Left lung (tissue), 10 donors: Measurements from ENCODE around the gene PIGT. TPM values are rescaled to one million over a fixed set of nuclear protein-coding genes. Genes with fewer than 3 reads are reported as not detected.
A peak's percentile ranks its signal among the peaks of the same experiment; 100 is the strongest.

ENCODE experiments used
- ATAC-seq: fragments of 200-7000 bp; cut with Tn5 transposase; one replicate; pipeline ENCODE4 v1.9.1; 2020; ENCODE audit warnings: moderate library complexity
- DNase-seq, 4 donors: peaks; one replicate each; pipeline ENCODE4 v3.0.0-alpha.2; 2013 to 2020
- H3K27ac ChIP-seq, 2 donors: fragments of 200-600 bp; sonication (generic) in 1 of 2; one replicate each; pipeline versions ENCODE4 v1.5.0 to v1.8.0; 2020 to 2021
- H3K27me3 ChIP-seq, 2 donors: fragments of 200-600 bp; sonication (generic) in 1 of 2; one replicate each; pipeline versions ENCODE4 v1.5.0 to v1.8.0; 2020 to 2021
- H3K36me3 ChIP-seq, 2 donors: fragments of 200-600 bp; sonication (generic) in 1 of 2; one replicate each; pipeline versions ENCODE4 v1.5.0 to v1.8.0; 2020 to 2021
- H3K4me1 ChIP-seq, 2 donors: fragments of 200-600 bp; one replicate each; pipeline ENCODE4 v1.8.0; 2021
- H3K4me3 ChIP-seq, 2 donors: fragments of 200-600 bp; sonication (generic) in 1 of 2; one replicate each; pipeline versions ENCODE4 v1.5.0 to v1.8.0; 2020 to 2021; ENCODE audit warnings: mild to moderate bottlenecking in 1 of 2
- H3K9me3 ChIP-seq, 2 donors: fragments of 200-600 bp; sonication (generic) in 1 of 2; one replicate each; pipeline versions ENCODE4 v1.5.0 to v1.8.0; 2020 to 2021
- CTCF ChIP-seq, 2 donors: fragments of 200-600 bp; sonication (generic) in 1 of 2; IDR thresholded peaks; one replicate each; pipeline versions ENCODE4 v1.5.0 to v1.8.0; 2021; ENCODE audit warnings: antibody characterized with exemption in 2 of 2
- intact Hi-C, 2 donors: fragments of 100-400 bp; cut with DNase I; formaldehyde crosslinking; loops; one replicate each; pipeline versions ENCODE4 v1.11.2 to v1.14.2; 2022
- polyA plus RNA-seq, 6 donors: library from polyadenylated mRNA; unstranded; fragments of 120-200 nt; gene quantifications; one replicate each; pipeline ENCODE4 v1.2.1, GENCODE V29; 2013; ENCODE audit not compliant: insufficient read length in 6 of 6
- total RNA-seq, 2 donors: library from RNA; stranded (reverse); fragmentation: NEBNext Ultra II Directional; extraction: Animal tissue kit (Norgen Biotek cat#: 25700); gene quantifications; one replicate each; pipeline ENCODE4 v1.2.1, GENCODE V29; 2021
- donor health status: DM: no; HTN: yes; CAD: no.
- donor health status: DM: no; HTN: no; CAD: no.

Gene PIGT
- total and polyA plus RNA-seq, 8 donors: 72.8 to 96.7 (median 82.1) TPM

GRCh38 chr20:45416917-45417316 lies 976 bp downstream of the PIGT start:
- H3K4me1 ChIP-seq: peaks cover 14 to 42% of the 10 kb centered on the region in 2 donors
- H3K4me3 ChIP-seq: peak overlapping the region; percentile 74 to 80
- DNase-seq: no peak
- H3K27me3 ChIP-seq: no peaks in the 10 kb centered on the region
- H3K9me3 ChIP-seq: no peaks in the 10 kb centered on the region
- ATAC-seq: no peak
- H3K36me3 ChIP-seq: peaks cover 0 to 38% of the 10 kb centered on the region in 2 donors
- TF ChIP-seq CTCF (IDR thresholded peaks at IDR 0.05): no peak
- H3K27ac ChIP-seq: no peak overlapping the region
- intact Hi-C loops: no loop called here

- no peaks in the 10 kb centered on the region for H3K27me3 ChIP-seq
- H3K4me1 ChIP-seq: peaks cover 14 to 42% of the 10 kb centered on the region in 2 donors
- no peak overlapping the region for H3K4me3 ChIP-seq
- H3K9me3 ChIP-seq: no peaks in the 10 kb centered on the region
- DNase-seq: peak in 1 of 4 donors; percentile 61
- TF ChIP-seq CTCF (IDR thresholded peaks at IDR 0.05): no peak
- intact Hi-C loops: no loop called here
- peak; percentile 83 for ATAC-seq
- H3K36me3 ChIP-seq: peaks cover 0 to 62% of the 10 kb centered on the region in 2 donors
- peak overlapping the region; percentile 4 to 67 for H3K27ac ChIP-seq
These were observed 3.5 kb downstream of the PIGT start for GRCh38 chr20:45419188-45420091.

GRCh38 chr20:45420125-45420524 lies 4.2 kb downstream of the PIGT start:
- Histone ChIP-seq H3K36me3 (peaks cover 0 to 69% of the 10 kb centered on the region in 2 donors), H3K4me1 (peaks cover 14 to 42% of the 10 kb centered on the region in 2 donors), H3K4me3 (no peak overlapping the region), H3K27ac (peak overlapping the region in 1 of 2 donors; percentile 67), H3K9me3 (no peaks in the 10 kb centered on the region), H3K27me3 (no peaks in the 10 kb centered on the region)
- intact Hi-C loops: no loop called here
- no peak for ATAC-seq
- DNase-seq: no peak
- no peak for TF ChIP-seq CTCF (IDR thresholded peaks at IDR 0.05)

GRCh38 chr20:45423700-45424099 lies 7.8 kb downstream of the PIGT start:
- peaks cover 7 to 12% of the 10 kb centered on the region in 2 donors for H3K4me1 ChIP-seq
- no peak for ATAC-seq
- no peak for TF ChIP-seq CTCF (IDR thresholded peaks at IDR 0.05)
- H3K9me3 ChIP-seq: no peaks in the 10 kb centered on the region
- peaks cover 0 to 85% of the 10 kb centered on the region in 2 donors for H3K36me3 ChIP-seq
- H3K27me3 ChIP-seq: no peaks in the 10 kb centered on the region
- no peak overlapping the region for H3K4me3 ChIP-seq
- intact Hi-C loops: no loop called here
- no peak for DNase-seq
- no peak overlapping the region for H3K27ac ChIP-seq

GRCh38 chr20:45425561-45425960 lies 9.6 kb downstream of the PIGT start:
- H3K27ac ChIP-seq: no peak overlapping the region
- no peaks in the 10 kb centered on the region for H3K9me3 ChIP-seq
- ATAC-seq (no peak), DNase-seq (no peak)
- no peak for TF ChIP-seq CTCF (IDR thresholded peaks at IDR 0.05)
- no peak overlapping the region for H3K4me3 ChIP-seq
- no peaks in the 10 kb centered on the region for H3K4me1 ChIP-seq
- intact Hi-C loops: no loop called here
- H3K27me3 ChIP-seq: no peaks in the 10 kb centered on the region
- peaks cover 0 to 67% of the 10 kb centered on the region in 2 donors for H3K36me3 ChIP-seq
